Measurements from ENCODE around the gene ARPC1A. TPM values are rescaled to one million over a fixed set of nuclear protein-coding genes. Genes with fewer than 3 reads are reported as not detected.

ARPC1A gene
- total RNA-seq, 1 donor from 2014 or later = 54.4 TPM

- DNase-seq (ENCODE audit: low spot score) = peak; percentile 19
These were observed 83.5 kb downstream of the ARPC1A start for GRCh38 chr7:99409192-99409572.

GRCh38 chr7:99409806-99410205, 84.1 kb downstream of the ARPC1A start:
- no peak for DNase-seq (ENCODE audit: low spot score)

DNA sequence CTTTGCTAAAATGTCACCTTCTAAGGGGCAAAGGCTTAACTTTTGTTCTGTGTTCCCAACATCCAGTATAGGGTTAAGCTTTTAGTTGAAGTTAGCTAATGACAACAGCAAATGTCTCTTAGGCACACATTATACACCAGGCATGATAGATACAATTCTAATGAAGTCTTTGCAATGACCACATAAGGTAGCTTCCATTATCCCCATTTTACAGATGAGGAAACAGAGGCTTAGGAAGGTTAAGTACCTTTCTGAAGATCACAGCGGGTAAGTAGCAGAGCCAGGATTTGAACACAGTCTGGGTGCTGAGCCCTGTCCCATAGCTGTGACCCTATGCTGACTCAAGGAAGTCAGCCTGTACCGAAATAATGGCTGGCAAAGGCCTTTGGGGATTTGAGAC, 84.9 kb downstream of the ARPC1A start:
- no peak for DNase-seq (ENCODE audit: low spot score)

DNA sequence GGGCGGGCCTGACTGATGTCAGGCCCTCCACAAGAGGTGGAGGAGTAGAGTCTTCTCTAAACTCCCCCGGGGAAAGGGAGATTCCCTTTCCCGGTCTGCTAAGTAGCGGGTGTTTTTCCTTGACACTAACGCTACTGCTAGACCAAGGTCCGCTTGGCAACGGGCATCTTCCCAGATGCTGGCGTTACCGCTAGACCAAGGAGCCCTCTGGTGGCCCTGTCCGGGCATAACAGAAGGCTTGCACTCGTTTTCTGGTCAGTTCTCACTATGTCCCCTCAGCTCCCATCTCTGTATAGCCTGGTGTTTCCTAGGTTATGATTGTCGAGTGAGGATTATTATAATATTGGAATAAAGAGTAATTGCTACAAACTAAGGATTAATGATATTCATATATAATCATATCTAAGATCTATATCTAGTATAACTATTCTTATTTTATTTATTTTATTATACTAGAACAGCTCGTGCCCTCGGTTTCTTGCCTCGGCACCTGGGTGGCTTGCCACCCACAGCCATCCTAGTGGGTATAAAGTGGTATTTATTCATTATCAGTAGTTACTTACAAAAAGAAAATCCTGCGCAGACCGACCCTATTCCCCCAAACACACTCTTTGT, 89.9 kb downstream of the ARPC1A start:
- DNase-seq (ENCODE audit: low spot score) = peak; percentile 32

Other genes starting within 250 kb of the ARPC1A start
- gene SMURF1, start 181.8 kb upstream of the ARPC1A start, total RNA-seq (ENCODE audit: insufficient read depth, low replicate concordance) = 27.2 TPM
- gene KPNA7, start 117.8 kb upstream of the ARPC1A start, total RNA-seq (ENCODE audit: insufficient read depth, low replicate concordance) = not detected
- not detected for gene MYH16, start 53.1 kb upstream of the ARPC1A start, total RNA-seq (ENCODE audit: insufficient read depth, low replicate concordance)
- 45.7 TPM for gene ARPC1B, start 48.8 kb downstream of the ARPC1A start, total RNA-seq (ENCODE audit: insufficient read depth, low replicate concordance)
- 29.6 TPM for gene PDAP1, start 82.7 kb downstream of the ARPC1A start, total RNA-seq (ENCODE audit: insufficient read depth, low replicate concordance)
- gene BUD31, start 83.1 kb downstream of the ARPC1A start, total RNA-seq (ENCODE audit: insufficient read depth, low replicate concordance) = 127 TPM
- gene PTCD1, start 112.9 kb downstream of the ARPC1A start, total RNA-seq (ENCODE audit: insufficient read depth, low replicate concordance) = 9.6 TPM
- gene CPSF4, start 113.0 kb downstream of the ARPC1A start, total RNA-seq (ENCODE audit: insufficient read depth, low replicate concordance) = 16.1 TPM
- 39.7 TPM for gene ATP5MF, start 140.3 kb downstream of the ARPC1A start, total RNA-seq (ENCODE audit: insufficient read depth, low replicate concordance)
- gene ZNF789, start 147.0 kb downstream of the ARPC1A start, total RNA-seq (ENCODE audit: insufficient read depth, low replicate concordance) = 8.9 TPM
- gene ZNF394, start 174.4 kb downstream of the ARPC1A start, total RNA-seq (ENCODE audit: insufficient read depth, low replicate concordance) = 35.6 TPM
- gene ZKSCAN5, start 178.8 kb downstream of the ARPC1A start, total RNA-seq (ENCODE audit: insufficient read depth, low replicate concordance) = 14.4 TPM
- gene FAM200A, start 226.2 kb downstream of the ARPC1A start, total RNA-seq (ENCODE audit: insufficient read depth, low replicate concordance) = 8.4 TPM
- gene ZNF655, start 232.7 kb downstream of the ARPC1A start, total RNA-seq (ENCODE audit: insufficient read depth, low replicate concordance) = 86.2 TPM

Data from umbilical cord (tissue), 2 donors.